ENCODE measurements around the gene ZNF668.

The ZNF668 gene

DNA sequence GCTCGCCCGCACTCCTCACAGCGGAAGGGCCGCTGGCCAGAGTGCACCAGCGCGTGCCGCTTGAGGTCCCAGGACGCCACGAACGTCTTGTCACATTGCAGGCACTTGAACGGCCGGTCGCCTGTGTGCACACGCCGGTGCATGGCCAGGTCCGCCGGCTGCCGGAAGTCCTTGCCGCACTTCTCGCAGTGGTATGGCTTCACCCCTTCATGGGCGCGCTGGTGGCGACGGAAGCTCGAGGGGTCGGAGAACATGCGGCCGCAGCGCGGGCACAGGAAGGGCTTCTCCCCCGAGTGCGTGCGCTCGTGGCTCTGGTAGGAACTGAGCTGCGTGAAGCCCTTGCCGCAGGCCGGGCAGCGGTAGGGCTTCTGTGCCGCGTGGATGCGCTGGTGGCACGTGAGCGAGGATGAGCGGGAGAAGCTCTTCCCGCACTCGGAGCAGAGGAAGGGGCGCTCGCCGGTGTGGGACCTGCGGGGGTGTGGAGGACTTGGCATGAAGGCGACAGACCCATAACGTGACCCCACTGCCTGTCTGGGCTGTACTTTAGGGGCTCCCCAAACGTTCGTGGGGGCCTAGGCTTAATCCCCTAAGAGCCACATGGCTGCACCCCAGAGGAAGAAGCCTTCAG lies 12.1 kb downstream of the ZNF668 start:
- no peak overlapping the region for H3K27ac ChIP-seq
- no peak overlapping the region for H3K4me3 ChIP-seq
- H3K9ac ChIP-seq (ENCODE audit: insufficient read length): no peak overlapping the region
- peaks cover 30% of the 10 kb centered on the region; the same call in 1 of the 2 replicates for H3K36me3 ChIP-seq (ENCODE audit: insufficient read depth, low read length)
- DNase-seq (ENCODE audit: low read depth, low spot score): no peak
- no peaks in the 10 kb centered on the region for H3K9me3 ChIP-seq (ENCODE audit: low read depth, low read length)
- TF ChIP-seq FOXP2 (optimal IDR thresholded peaks at IDR 0.05; ENCODE audit: control extremely low read depth, extremely low read length, insufficient read depth): no peak
- no peak for TF ChIP-seq POLR2AphosphoS5 (IDR thresholded peaks at IDR 0.05; ENCODE audit: borderline replicate concordance, low read depth, low read length)
- no peak for TF ChIP-seq EZH2 (IDR thresholded peaks at IDR 0.05)

DNA sequence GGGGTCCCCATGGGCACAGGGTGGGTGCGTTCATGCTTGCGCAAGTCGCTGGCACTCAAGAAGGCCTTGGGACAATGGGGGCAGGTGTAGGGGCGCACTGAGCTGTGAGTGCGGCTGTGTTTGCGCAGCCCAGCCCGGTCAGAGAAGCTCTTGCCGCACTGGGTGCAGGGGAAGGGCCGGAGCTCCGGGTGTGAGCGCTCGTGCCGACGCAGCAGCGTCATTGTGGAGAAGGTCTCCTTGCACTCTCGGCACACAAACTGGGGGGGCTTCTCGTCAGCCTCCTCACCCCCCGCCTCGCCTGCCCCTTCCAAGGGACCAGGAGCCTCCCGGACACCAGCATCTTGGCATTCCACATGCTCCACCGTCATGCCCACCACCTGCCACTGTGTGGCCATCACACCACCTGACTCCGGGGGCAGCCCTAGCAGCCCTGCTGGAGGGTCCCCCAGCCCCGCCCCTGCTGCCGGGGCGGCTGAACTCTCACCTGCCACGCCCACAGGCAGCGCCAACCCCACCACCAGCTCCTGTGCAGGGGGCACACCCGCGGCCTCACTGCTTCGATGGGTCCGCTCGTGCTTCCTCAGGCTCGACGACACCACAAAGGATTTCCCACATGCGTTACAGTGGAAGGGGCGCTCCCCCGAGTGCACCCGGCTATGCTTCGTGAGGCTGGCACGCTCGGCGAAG lies 12.8 kb downstream of the ZNF668 start:
- peaks cover 30% of the 10 kb centered on the region; the same call in 1 of the 2 replicates for H3K36me3 ChIP-seq (ENCODE audit: insufficient read depth, low read length)
- H3K9ac ChIP-seq (ENCODE audit: insufficient read length): no peak overlapping the region
- no peak overlapping the region for H3K4me3 ChIP-seq
- no peak overlapping the region for H3K27ac ChIP-seq
- no peak for DNase-seq (ENCODE audit: low read depth, low spot score)
- no peaks in the 10 kb centered on the region for H3K9me3 ChIP-seq (ENCODE audit: low read depth, low read length)
- TF ChIP-seq POLR2AphosphoS5 (IDR thresholded peaks at IDR 0.05; ENCODE audit: borderline replicate concordance, low read depth, low read length): no peak

DNA sequence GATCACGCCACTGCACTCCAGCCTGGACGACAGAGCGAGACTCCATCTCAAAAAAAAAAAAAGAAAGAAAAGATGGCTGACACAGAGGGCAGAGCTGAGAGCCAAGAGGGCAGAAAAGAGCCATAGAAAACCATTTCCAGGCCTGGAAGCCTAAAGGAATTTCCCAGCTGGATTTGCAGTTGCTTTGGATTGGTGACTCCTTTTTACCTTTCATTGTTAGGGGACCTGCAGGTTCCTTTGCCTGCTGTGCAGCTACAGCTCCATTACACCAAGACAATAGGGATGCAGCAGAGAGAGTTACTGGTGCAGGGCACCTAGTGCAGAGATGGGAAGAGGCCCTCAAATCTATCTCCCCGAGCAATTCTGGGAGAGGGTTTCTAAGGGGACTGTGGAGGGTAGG lies 18.4 kb downstream of the ZNF668 start:
- no peak for TF ChIP-seq EZH2 (IDR thresholded peaks at IDR 0.05)
- no peak for TF ChIP-seq POLR2AphosphoS5 (IDR thresholded peaks at IDR 0.05; ENCODE audit: borderline replicate concordance, low read depth, low read length)
- TF ChIP-seq FOXP2 (optimal IDR thresholded peaks at IDR 0.05; ENCODE audit: control extremely low read depth, extremely low read length, insufficient read depth): no peak
- Histone ChIP-seq H3K36me3 (ENCODE audit: insufficient read depth, low read length) (peaks cover 4% of the 10 kb centered on the region; the same call in 1 of the 2 replicates), H3K27ac (no peak overlapping the region), H3K4me3 (no peak overlapping the region), H3K9ac (ENCODE audit: insufficient read length) (no peak overlapping the region), H3K9me3 (ENCODE audit: low read depth, low read length) (no peaks in the 10 kb centered on the region)
- DNase-seq (ENCODE audit: low read depth, low spot score): no peak

DNA sequence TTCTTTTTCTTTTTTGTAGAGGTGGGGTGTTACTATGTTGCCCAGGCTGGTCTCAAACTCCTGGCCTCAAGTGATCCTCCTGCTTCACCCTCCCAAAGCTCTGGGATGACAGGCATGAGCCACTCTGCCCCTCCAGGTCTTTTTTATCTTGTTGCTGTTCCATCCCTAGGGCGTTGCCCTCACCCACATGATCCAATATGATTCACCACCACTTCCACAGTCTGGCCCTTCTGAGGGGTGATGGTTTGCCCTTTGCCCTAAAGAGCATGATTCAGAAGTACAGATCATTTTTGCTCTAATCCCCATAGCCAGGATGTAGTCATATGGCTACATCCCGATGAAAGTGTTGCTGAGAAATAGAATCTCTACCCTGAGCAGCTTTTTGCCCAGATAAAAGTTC lies 21.9 kb downstream of the ZNF668 start:
- no peak overlapping the region for H3K27ac ChIP-seq
- TF ChIP-seq POLR2AphosphoS5 (IDR thresholded peaks at IDR 0.05; ENCODE audit: borderline replicate concordance, low read depth, low read length) (no peak), EZH2 (IDR thresholded peaks at IDR 0.05) (no peak), FOXP2 (optimal IDR thresholded peaks at IDR 0.05; ENCODE audit: control extremely low read depth, extremely low read length, insufficient read depth) (no peak)

DNA sequence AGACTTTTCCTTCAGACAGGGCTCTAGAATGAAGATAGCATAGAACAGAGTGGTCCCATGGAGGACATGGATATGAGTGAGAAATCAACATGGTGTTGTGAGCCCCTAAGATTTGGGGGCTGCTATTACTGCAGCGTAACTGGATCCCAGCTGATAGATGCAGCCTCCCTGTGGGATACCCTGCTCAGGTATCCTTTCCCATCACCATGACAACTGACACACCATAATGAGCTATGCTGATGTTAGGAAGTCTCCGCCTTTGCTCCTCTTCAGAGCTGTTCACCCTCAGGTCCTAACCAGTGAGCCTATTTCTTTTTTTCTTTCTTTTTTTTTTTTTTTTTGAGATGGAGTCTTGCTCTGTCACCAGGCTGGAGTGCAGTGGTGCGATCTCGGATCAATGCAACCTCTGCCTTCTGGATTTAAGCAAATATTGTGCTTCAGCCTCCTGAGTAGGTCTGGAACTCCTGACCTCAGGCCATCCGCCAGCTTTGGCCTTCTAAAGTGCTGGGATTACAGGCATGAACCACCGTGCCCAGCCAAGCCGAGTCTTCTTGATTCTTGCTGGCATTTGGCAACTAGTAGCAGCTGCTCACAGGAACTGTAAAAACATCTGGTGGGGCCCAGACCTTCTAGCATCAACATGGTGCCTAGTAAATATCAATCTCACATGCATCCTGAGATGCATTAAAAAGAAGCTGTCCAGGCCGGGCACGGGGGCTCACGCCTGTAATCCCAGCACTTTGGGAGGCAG lies 23.6 kb downstream of the ZNF668 start:
- TF ChIP-seq EZH2 (IDR thresholded peaks at IDR 0.05) (no peak), FOXP2 (optimal IDR thresholded peaks at IDR 0.05; ENCODE audit: control extremely low read depth, extremely low read length, insufficient read depth) (no peak), POLR2AphosphoS5 (IDR thresholded peaks at IDR 0.05; ENCODE audit: borderline replicate concordance, low read depth, low read length) (no peak)
- no peak overlapping the region for H3K27ac ChIP-seq
- no peak for DNase-seq (ENCODE audit: low read depth, low spot score)
- no peak overlapping the region for H3K9ac ChIP-seq (ENCODE audit: insufficient read length)
- no peak overlapping the region for H3K4me3 ChIP-seq
- H3K36me3 ChIP-seq (ENCODE audit: insufficient read depth, low read length): no peaks in the 10 kb centered on the region
- no peaks in the 10 kb centered on the region for H3K9me3 ChIP-seq (ENCODE audit: low read depth, low read length)

More for the DNA sequence above, 21.9 kb downstream of the ZNF668 start:
- Histone ChIP-seq H3K9ac (ENCODE audit: insufficient read length) (no peak overlapping the region), H3K36me3 (ENCODE audit: insufficient read depth, low read length) (no peaks in the 10 kb centered on the region), H3K9me3 (ENCODE audit: low read depth, low read length) (no peaks in the 10 kb centered on the region), H3K4me3 (no peak overlapping the region)
- DNase-seq (ENCODE audit: low read depth, low spot score): no peak

DNA sequence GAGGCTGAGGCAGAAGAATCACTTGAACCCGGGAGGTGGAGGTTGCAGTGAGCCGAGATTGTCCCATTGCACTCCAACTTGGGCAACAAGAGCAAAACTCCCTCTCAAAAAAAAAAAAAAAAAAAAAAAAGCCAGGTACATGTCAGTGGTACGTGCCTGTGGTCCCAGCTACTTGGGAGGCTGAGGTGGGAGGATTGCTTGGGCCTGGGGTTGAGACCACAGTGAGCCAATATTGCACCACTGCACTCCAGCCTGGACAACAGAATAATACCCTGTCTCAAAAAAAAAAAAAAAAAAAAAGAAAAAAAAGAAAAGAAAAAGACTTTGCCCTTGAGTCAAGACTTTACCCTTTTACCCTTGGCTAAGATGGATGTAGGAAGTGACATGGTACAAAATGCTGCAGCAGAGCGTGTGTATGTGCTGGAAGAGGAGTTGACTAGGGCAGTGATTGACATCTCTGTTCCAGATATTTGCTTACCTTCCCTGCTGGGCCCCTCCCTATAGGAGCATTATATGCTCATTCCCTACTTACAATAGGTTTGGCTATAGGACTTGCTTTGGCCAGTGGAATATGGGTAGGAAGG lies 30.1 kb downstream of the ZNF668 start:
- Histone ChIP-seq H3K27ac (no peak overlapping the region), H3K9ac (ENCODE audit: insufficient read length) (no peak overlapping the region), H3K4me3 (no peak overlapping the region), H3K9me3 (ENCODE audit: low read depth, low read length) (no peaks in the 10 kb centered on the region), H3K36me3 (ENCODE audit: insufficient read depth, low read length) (no peaks in the 10 kb centered on the region)
- no peak for DNase-seq (ENCODE audit: low read depth, low spot score)
- TF ChIP-seq FOXP2 (optimal IDR thresholded peaks at IDR 0.05; ENCODE audit: control extremely low read depth, extremely low read length, insufficient read depth) (no peak), POLR2AphosphoS5 (IDR thresholded peaks at IDR 0.05; ENCODE audit: borderline replicate concordance, low read depth, low read length) (no peak), EZH2 (IDR thresholded peaks at IDR 0.05) (no peak)

DNA sequence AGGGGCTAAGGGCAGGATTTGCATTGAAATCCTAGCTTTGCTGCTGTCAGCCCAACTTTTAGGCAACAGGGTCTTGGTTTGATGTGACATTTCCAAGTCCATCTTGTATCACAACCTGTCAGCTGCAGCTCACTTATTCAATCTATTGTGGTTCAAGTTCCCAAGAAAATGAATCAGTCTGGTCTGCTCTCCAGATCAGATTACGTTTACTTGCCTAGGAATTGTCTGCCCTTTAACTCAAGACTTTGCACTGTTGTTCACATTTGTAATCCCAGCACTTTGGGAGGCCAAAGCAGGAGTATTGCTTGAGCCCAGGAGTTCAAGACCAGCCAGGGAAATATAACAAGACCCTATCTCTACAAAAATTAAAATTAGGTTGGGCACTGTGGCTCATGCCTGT lies 30.7 kb downstream of the ZNF668 start:
- Histone ChIP-seq H3K27ac (no peak overlapping the region), H3K4me3 (no peak overlapping the region), H3K36me3 (ENCODE audit: insufficient read depth, low read length) (no peaks in the 10 kb centered on the region), H3K9ac (ENCODE audit: insufficient read length) (no peak overlapping the region), H3K9me3 (ENCODE audit: low read depth, low read length) (no peaks in the 10 kb centered on the region)
- no peak for DNase-seq (ENCODE audit: low read depth, low spot score)
- TF ChIP-seq POLR2AphosphoS5 (IDR thresholded peaks at IDR 0.05; ENCODE audit: borderline replicate concordance, low read depth, low read length) (no peak), FOXP2 (optimal IDR thresholded peaks at IDR 0.05; ENCODE audit: control extremely low read depth, extremely low read length, insufficient read depth) (no peak), EZH2 (IDR thresholded peaks at IDR 0.05) (no peak)

DNA sequence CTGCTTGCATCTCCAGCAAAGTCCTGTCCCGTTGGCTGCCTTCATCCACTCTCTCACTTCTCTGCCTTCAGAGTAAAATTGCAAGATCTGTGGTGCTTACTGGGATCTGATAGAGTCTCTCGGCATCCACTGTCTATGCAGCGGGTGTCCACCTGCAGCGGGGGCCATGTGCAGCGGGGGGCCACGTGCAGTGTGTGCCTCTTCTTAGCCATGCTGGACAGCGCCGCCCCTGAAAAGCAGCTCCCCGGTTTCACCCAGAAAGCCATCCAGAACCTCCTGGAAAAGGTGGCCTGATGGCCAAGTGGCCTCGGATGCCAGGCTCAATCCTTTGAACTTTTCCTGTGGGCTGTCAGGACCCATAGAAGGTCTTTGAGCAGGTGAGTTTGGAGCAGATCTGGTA lies 31.2 kb downstream of the ZNF668 start:
- no peak for DNase-seq (ENCODE audit: low read depth, low spot score)
- H3K36me3 ChIP-seq (ENCODE audit: insufficient read depth, low read length): no peaks in the 10 kb centered on the region
- H3K27ac ChIP-seq: no peak overlapping the region
- no peaks in the 10 kb centered on the region for H3K9me3 ChIP-seq (ENCODE audit: low read depth, low read length)
- H3K9ac ChIP-seq (ENCODE audit: insufficient read length): no peak overlapping the region
- TF ChIP-seq EZH2 (IDR thresholded peaks at IDR 0.05): no peak
- no peak for TF ChIP-seq POLR2AphosphoS5 (IDR thresholded peaks at IDR 0.05; ENCODE audit: borderline replicate concordance, low read depth, low read length)
- no peak for TF ChIP-seq FOXP2 (optimal IDR thresholded peaks at IDR 0.05; ENCODE audit: control extremely low read depth, extremely low read length, insufficient read depth)
- no peak overlapping the region for H3K4me3 ChIP-seq
